Erythroblast (primary cell): ENCODE data around the gene MACROD2.
"Not testable (repeated sequence)": the region's sequence is repeated elsewhere in the genome, so short reads cannot be mapped to it uniquely, and the experiment has no call there.

Experiments
- DNase-seq, 2 experiments: peaks; one replicate each; lab custom pipeline; 2025; lab: John Stamatoyannopoulos, UW
- GATA1 ChIP-seq: IDR thresholded peaks from 2 replicates; pipeline ENCODE4 v1.6.1; 2011; ENCODE audit warnings: low read depth, mild to moderate bottlenecking, control low read depth, low read length, moderate library complexity
- POLR2A ChIP-seq: IDR thresholded peaks from 2 replicates; pipeline ENCODE4 v1.6.1; 2011; ENCODE audit warnings: mild to moderate bottlenecking, low read length

MACROD2 gene

DNA sequence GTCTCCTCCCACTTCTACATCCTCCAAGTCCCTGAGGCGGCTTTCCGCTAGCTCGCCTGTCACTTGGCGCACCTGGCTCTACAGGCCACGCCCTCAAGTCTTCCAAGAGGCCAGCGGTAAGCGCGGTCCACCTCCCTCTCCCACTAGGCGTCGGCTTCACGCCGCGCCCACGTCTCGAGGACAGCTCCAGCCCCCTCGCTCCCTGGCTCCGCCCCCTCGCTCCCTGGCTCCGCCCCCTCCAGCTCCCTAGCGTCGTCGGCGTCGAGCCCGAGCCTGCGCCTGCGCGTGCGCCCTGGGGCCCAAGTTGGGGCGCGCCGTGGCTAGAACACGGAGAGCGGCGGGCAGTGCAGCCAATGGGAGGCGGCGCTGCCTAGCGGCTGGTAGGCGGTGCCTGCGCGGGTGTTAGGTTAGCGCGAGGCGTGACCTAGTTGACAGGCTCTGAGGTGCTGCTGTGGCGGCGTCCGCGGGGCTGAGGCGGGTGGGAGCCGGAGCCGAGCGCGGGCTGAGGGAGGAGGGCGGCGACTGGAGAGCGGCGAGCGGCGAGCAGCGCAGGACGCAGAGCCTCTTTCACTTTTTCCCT lies at the start of gene MACROD2:
MACROD2 (plus strand) TSS at position 431 of the 580 bp plus-strand sequence.
- peak; percentile 58 to 69 for DNase-seq
- TF ChIP-seq POLR2A (no peak), GATA1 (no peak)

- DNase-seq: no peak
- no peak for TF ChIP-seq POLR2A
- no peak for TF ChIP-seq GATA1
Measured at GRCh38 chr20:13947719-13948118, 47.6 kb upstream of the MACROD2 start.

GRCh38 chr20:13953227-13953626 lies 42.1 kb upstream of the MACROD2 start:
- TF ChIP-seq GATA1 (no peak), POLR2A (no peak)
- peak; percentile 19 to 20 for DNase-seq

DNA sequence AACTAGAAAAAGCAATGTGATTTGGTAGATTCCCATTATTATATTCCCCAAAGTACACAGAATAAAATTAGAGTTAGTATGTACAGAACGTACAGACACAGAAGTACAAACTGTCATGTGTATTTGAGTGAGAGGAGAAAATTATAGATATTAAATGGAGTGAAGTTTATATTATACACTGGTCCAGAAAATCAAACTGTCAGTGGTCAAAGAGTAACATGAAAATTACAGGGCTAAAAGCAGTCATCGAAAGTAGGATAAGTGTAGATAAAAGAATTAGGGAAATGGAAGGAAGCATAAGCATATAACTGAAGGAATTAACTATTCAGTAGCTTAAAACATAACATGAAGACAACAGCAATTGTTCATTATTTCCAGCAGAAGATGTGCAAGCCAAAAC lies 35.2 kb upstream of the MACROD2 start:
- DNase-seq: no peak
- TF ChIP-seq GATA1: no peak
- TF ChIP-seq POLR2A: no peak

- DNase-seq: no peak
- TF ChIP-seq GATA1: no peak
- no peak for TF ChIP-seq POLR2A
Measured at GRCh38 chr20:13960525-13960924, 34.8 kb upstream of the MACROD2 start.

- TF ChIP-seq GATA1 (no peak), POLR2A (no peak)
- no peak for DNase-seq
Measured at GRCh38 chr20:13984211-13984610, 11.1 kb upstream of the MACROD2 start.

DNA sequence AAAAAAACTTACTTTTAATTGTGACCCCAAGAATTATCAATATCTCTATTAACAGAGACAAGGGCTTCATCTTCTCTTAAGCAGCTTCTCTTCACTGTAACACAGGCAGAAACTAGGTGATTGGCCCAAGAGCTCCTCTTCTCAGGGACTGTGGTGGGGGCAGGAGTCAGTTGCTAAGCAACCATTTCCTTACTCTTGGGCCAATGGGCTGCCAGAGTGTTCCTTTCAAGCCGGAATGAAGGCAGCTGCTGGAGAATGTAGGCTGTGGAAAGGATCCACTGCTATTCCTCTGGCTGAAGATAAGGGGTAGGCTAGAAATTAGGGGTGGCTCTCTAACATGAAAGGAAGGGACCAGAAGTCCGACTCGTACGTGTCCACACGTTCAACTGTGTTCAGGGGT lies 4.9 kb upstream of the MACROD2 start, which contains the start of gene SEL1L2:
SEL1L2 (minus strand) TSS at position 150 of the 400 bp plus-strand sequence; CDS start at position 70, 80 bp downstream.
- TF ChIP-seq POLR2A: no peak
- TF ChIP-seq GATA1: no peak
- no peak for DNase-seq

GRCh38 chr20:13991311-13991710 lies 4.0 kb upstream of the MACROD2 start:
- TF ChIP-seq GATA1 (no peak), POLR2A (no peak)
- no peak for DNase-seq

- not testable (repeated sequence) for DNase-seq
Measured at GRCh38 chr20:13991955-13992354, 3.4 kb upstream of the MACROD2 start.

- TF ChIP-seq POLR2A: no peak
- TF ChIP-seq GATA1: no peak
- no peak for DNase-seq
Measured at GRCh38 chr20:13995841-13996240, 525 bp downstream of the MACROD2 start.

GRCh38 chr20:13996265-13996664 lies 949 bp downstream of the MACROD2 start:
- DNase-seq: no peak
- TF ChIP-seq GATA1 (no peak), POLR2A (no peak)

DNA sequence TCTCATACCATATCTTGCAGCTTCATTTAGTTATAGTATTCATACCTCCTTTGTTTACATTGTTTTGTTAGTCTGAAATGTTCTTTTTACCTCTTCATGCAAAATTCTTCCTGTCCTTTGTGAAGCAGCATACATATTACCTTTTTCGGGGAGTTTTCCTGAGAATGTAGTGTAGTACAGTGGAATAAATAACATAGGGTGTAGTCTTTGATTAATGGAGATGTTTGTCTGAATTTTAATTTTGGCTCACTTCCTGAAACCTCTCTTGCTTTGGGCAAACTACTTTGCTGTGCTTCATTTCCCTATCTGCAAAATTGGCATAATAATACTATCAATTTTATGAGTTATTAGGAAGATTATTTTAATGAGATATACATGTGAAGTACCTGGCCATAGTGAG lies 5.6 kb downstream of the MACROD2 start:
- no peak for TF ChIP-seq GATA1
- DNase-seq: no peak

GRCh38 chr20:14005996-14006395 lies 10.7 kb downstream of the MACROD2 start:
- no peak for TF ChIP-seq GATA1
- TF ChIP-seq POLR2A: no peak
- no peak for DNase-seq

GRCh38 chr20:14009208-14009607 lies 13.9 kb downstream of the MACROD2 start:
- TF ChIP-seq POLR2A: no peak
- TF ChIP-seq GATA1: no peak
- no peak for DNase-seq

- DNase-seq: no peak
- no peak for TF ChIP-seq GATA1
- TF ChIP-seq POLR2A: no peak
Measured at GRCh38 chr20:14012671-14013070, 17.4 kb downstream of the MACROD2 start.
